ENCODE results near the gene PSME1. TPM values are rescaled to one million over a fixed set of nuclear protein-coding genes. Genes with fewer than 3 reads are reported as not detected.

The PSME1 gene
- 73.5 TPM for total RNA-seq

- peak; percentile 96 for DNase-seq
These were observed at the start of gene PSME1 for GRCh38 chr14:24135834-24136683. Gene PSME1, plus strand, starts transcription at chr14:24136194. Its CDS starts 69 bp downstream, at chr14:24136263.

GRCh38 chr14:24087004-24087403 is 49.0 kb upstream of the PSME1 start:
- DNase-seq, result no peak

- no peak for DNase-seq
These were observed 47.9 kb upstream of the PSME1 start for GRCh38 chr14:24088095-24088494.

GRCh38 chr14:24089890-24090289 is 46.1 kb upstream of the PSME1 start:
- DNase-seq, result no peak

GRCh38 chr14:24092110-24092504 is 43.9 kb upstream of the PSME1 start:
- no peak for DNase-seq

GRCh38 chr14:24092505-24093206 is 43.3 kb upstream of the PSME1 start:
- DNase-seq, result no peak

GRCh38 chr14:24093207-24093900 is 42.6 kb upstream of the PSME1 start:
- DNase-seq, result no peak

GRCh38 chr14:24093901-24094840 is 41.8 kb upstream of the PSME1 start, which contains the start of gene PCK2:
Gene PCK2, plus strand, starts transcription at chr14:24094311. Its CDS starts 95 bp downstream, at chr14:24094406.
- peak; percentile 82 for DNase-seq

- no peak for DNase-seq
These were observed 41.1 kb upstream of the PSME1 start for GRCh38 chr14:24094841-24095270.

GRCh38 chr14:24095271-24096068 is 40.5 kb upstream of the PSME1 start:
- peak; percentile 30 for DNase-seq

GRCh38 chr14:24096545-24097181 is 39.3 kb upstream of the PSME1 start:
- DNase-seq, result no peak

GRCh38 chr14:24098229-24098926 is 37.6 kb upstream of the PSME1 start:
- DNase-seq, result no peak

- no peak for DNase-seq
These were observed 36.8 kb upstream of the PSME1 start for GRCh38 chr14:24098927-24099813.

- no peak for DNase-seq
These were observed 35.6 kb upstream of the PSME1 start for GRCh38 chr14:24100197-24100981.

GRCh38 chr14:24100982-24101494 is 35.0 kb upstream of the PSME1 start:
- no peak for DNase-seq

- DNase-seq, result no peak
These were observed 33.5 kb upstream of the PSME1 start for GRCh38 chr14:24102357-24103048.

GRCh38 chr14:24103451-24103850 is 32.5 kb upstream of the PSME1 start:
- no peak for DNase-seq
